GM21526 (cell line): Measurements from ENCODE around the gene AKAP13.
"Not testable (repeated sequence)": the region's sequence is repeated elsewhere in the genome, so short reads cannot be mapped to it uniquely, and the experiment has no call there.

Experiments used
- ATAC-seq: cut with Tn5 transposase; IDR thresholded peaks from one replicate; pipeline ENCODE4 v1.9.1; 2021; ENCODE audit warnings: moderate library complexity; ENCODE audit not compliant: unreplicated experiment, low FRiP score

AKAP13 gene

DNA sequence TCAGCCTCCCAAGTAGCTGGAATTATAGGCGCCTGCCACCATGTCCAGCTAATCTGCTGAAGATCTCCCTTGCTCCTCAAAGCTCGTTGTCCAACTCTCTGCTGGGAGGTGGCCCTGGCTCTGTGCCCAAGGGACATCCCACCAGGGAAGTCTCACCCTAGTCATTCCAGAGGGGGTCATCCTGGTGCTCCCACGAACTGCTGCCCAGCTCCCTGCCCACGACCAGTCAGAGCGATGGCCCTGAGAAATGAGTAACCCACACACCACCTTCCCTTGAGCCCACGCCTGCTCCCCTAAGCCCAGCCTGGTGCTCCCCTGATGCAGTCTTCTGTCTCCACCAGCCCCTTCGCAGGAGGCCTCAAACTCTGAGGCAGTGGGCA lies 409.1 kb downstream of the AKAP13 start:
- no peak for ATAC-seq

DNA sequence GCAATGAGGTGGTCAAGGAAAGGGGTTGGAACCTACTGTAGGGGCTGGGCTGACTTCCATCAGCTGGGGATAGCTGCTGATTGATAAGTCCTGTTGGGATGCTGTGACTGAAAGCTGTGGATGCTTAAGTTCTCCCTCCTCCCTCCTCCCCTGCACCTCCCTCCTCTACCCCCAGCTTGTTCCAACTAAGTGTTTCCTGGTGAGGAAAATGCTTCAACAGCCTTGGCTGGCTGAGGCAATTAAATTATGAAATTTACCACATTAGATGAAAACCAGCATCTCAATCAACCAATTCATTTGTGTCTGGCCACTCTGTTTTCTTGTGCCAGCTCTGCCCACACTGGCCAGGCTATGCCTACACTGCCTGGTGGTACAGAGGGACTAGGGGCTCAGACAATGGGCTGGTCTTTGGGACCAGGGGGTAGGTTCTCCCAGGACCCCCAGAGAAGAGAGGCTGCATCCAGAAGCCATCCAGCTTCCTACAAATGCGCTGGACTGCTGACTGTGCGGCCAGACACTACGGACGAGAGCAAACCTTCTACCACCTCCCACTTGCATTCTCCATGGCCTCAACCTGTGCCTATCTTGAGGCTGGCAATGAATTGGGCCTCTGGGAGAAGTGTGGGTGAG lies 411.8 kb downstream of the AKAP13 start:
- ATAC-seq: no peak

- ATAC-seq: no peak
Measured at GRCh38 chr15:85792912-85793590, 412.6 kb downstream of the AKAP13 start.

DNA sequence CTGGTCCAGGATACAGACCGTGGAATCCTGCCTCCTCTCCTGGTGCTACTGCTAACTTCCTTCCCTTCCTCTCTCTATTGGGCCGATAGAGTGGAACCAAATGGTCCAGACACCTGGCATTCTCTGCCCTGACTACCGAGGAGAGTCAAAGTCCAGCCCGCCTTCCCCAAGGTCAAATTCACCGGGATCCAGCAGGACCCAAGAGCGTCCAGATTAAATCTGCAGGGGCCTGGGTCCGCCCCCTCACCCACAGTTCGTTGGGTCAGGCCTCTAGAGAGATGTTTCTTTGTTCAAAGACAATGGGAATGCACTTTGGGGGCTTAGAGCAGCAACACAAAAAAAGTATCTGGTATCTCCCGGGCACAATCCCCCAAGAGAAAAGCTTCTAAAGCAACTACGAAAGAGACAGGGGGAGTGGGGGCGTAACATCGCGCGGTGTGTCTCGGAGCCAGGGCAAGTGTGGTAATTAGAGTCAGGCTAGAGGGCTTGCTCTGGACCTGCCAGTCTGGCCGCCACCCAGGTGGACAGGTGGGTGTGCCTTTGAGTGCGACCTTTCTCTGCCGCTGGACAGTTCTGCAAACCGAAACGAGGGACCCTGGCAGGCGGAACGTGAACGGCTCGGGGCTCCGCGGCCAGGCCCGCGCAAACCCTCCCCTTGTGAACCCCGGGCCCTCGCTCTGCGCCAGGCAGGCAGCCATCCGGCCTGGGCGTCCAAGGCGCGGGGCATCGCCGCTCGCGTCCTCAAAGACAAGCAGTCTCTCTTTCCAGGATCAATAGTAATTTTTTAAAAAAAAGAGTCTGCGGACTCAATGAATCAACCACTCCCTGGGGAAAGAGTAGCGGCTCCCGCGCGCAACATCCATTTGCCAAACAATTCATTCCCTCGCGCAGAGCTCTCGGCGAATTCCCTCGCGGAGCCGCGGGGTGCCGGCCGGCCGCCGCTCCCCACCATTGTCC lies 413.5 kb downstream of the AKAP13 start:
- peak; percentile 44 for ATAC-seq

GRCh38 chr15:85794598-85795336 lies 414.4 kb downstream of the AKAP13 start, which contains the start of gene KLHL25:
KLHL25 (minus strand) TSS chr15:85794925; CDS start chr15:85769810, 25,115 bp downstream.
- peak; percentile 99 for ATAC-seq

- ATAC-seq: no peak
Measured at GRCh38 chr15:85795337-85796305, 415.2 kb downstream of the AKAP13 start.

GRCh38 chr15:85796371-85796770 lies 416.0 kb downstream of the AKAP13 start:
- not testable (repeated sequence) for ATAC-seq
